Glomerular visceral epithelial cell (primary cell): ENCODE measurements around the gene CLCN4.
A peak's percentile ranks its signal among the peaks of the same experiment; 100 is the strongest.

Experiments used
- DNase-seq: peaks from one replicate; pipeline ENCODE4 v3.0.0-alpha.2; 2016; ENCODE audit errors: extremely low spot score

Gene CLCN4

GRCh38 chrX:10166731-10167151, 10.0 kb downstream of the CLCN4 start:
- no peak for DNase-seq

GRCh38 chrX:10167573-10167972, 10.8 kb downstream of the CLCN4 start:
- DNase-seq, result no peak

GRCh38 chrX:10168226-10168625, 11.5 kb downstream of the CLCN4 start:
- DNase-seq, result peak; percentile 6

GRCh38 chrX:10169175-10169574, 12.4 kb downstream of the CLCN4 start:
- no peak for DNase-seq

GRCh38 chrX:10171249-10171648, 14.5 kb downstream of the CLCN4 start:
- no peak for DNase-seq

- DNase-seq, result no peak
These were observed 16.1 kb downstream of the CLCN4 start for GRCh38 chrX:10172877-10173276.

GRCh38 chrX:10173331-10173900, 16.6 kb downstream of the CLCN4 start:
- peak; percentile 88 for DNase-seq

GRCh38 chrX:10174051-10174450, 17.3 kb downstream of the CLCN4 start:
- DNase-seq, result no peak

- DNase-seq, result no peak
These were observed 18.0 kb downstream of the CLCN4 start for GRCh38 chrX:10174810-10175209.

- peak; percentile 29 for DNase-seq
These were observed 18.6 kb downstream of the CLCN4 start for GRCh38 chrX:10175319-10175871.

GRCh38 chrX:10176121-10177003, 19.6 kb downstream of the CLCN4 start:
- DNase-seq, result no peak

GRCh38 chrX:10177004-10177396, 20.2 kb downstream of the CLCN4 start:
- no peak for DNase-seq

- DNase-seq, result no peak
These were observed 20.8 kb downstream of the CLCN4 start for GRCh38 chrX:10177601-10178000.

GRCh38 chrX:10178866-10179463, 22.2 kb downstream of the CLCN4 start:
- DNase-seq, result no peak

- no peak for DNase-seq
These were observed 27.0 kb downstream of the CLCN4 start for GRCh38 chrX:10183760-10184159.

GRCh38 chrX:10184411-10184810, 27.6 kb downstream of the CLCN4 start:
- DNase-seq, result no peak

- no peak for DNase-seq
These were observed 29.6 kb downstream of the CLCN4 start for GRCh38 chrX:10186355-10186754.

GRCh38 chrX:10187421-10187820, 30.6 kb downstream of the CLCN4 start:
- no peak for DNase-seq

GRCh38 chrX:10189317-10190268, 32.8 kb downstream of the CLCN4 start:
- peak; percentile 64 for DNase-seq

GRCh38 chrX:10190367-10190766, 33.6 kb downstream of the CLCN4 start:
- peak; percentile 71 for DNase-seq

GRCh38 chrX:10193587-10193986, 36.8 kb downstream of the CLCN4 start:
- no peak for DNase-seq
